ENCODE measurements around the gene DHX15.
"Not testable (repeated sequence)": the region's sequence is repeated elsewhere in the genome, so short reads cannot be mapped to it uniquely, and the experiment has no call there.

The DHX15 gene

GRCh38 chr4:24537025-24537424 is 47.3 kb downstream of the DHX15 start:
- no peak for DNase-seq

- DNase-seq = no peak
These were observed 49.0 kb downstream of the DHX15 start for GRCh38 chr4:24535399-24535798.

GRCh38 chr4:24533364-24533763 is 51.0 kb downstream of the DHX15 start:
- DNase-seq = no peak

GRCh38 chr4:24529555-24529954 is 54.8 kb downstream of the DHX15 start:
- DNase-seq = no peak

- DNase-seq = no peak
These were observed 57.0 kb downstream of the DHX15 start for GRCh38 chr4:24527371-24527770.

GRCh38 chr4:24521544-24521943 is 62.8 kb downstream of the DHX15 start:
- DNase-seq = no peak

GRCh38 chr4:24519649-24520048 is 64.7 kb downstream of the DHX15 start:
- no peak for DNase-seq

- no peak for DNase-seq
These were observed 66.7 kb downstream of the DHX15 start for GRCh38 chr4:24517676-24518075.

GRCh38 chr4:24516926-24517325 is 67.4 kb downstream of the DHX15 start:
- DNase-seq = no peak

- no peak for DNase-seq
These were observed 68.7 kb downstream of the DHX15 start for GRCh38 chr4:24515698-24516097.

- DNase-seq = no peak
These were observed 69.5 kb downstream of the DHX15 start for GRCh38 chr4:24514808-24515207.

GRCh38 chr4:24513718-24514117 is 70.6 kb downstream of the DHX15 start:
- DNase-seq = no peak

- no peak for DNase-seq
These were observed 72.8 kb downstream of the DHX15 start for GRCh38 chr4:24511371-24512063.

- DNase-seq = no peak
These were observed 74.3 kb downstream of the DHX15 start for GRCh38 chr4:24510091-24510490.

GRCh38 chr4:24508541-24508940 is 75.8 kb downstream of the DHX15 start:
- no peak for DNase-seq

- no peak for DNase-seq
These were observed 76.9 kb downstream of the DHX15 start for GRCh38 chr4:24507439-24507838.

- DNase-seq = not testable (repeated sequence)
These were observed 81.3 kb downstream of the DHX15 start for GRCh38 chr4:24503090-24503489.

- no peak for DNase-seq
These were observed 87.1 kb downstream of the DHX15 start for GRCh38 chr4:24497221-24497620.

- no peak for DNase-seq
These were observed 87.8 kb downstream of the DHX15 start for GRCh38 chr4:24496597-24496996.

- no peak for DNase-seq
These were observed 89.0 kb downstream of the DHX15 start for GRCh38 chr4:24495388-24495787.

- DNase-seq = no peak
These were observed 94.5 kb downstream of the DHX15 start for GRCh38 chr4:24489870-24490269.

- peak; percentile 81 for DNase-seq
These were observed 95.8 kb downstream of the DHX15 start for GRCh38 chr4:24488399-24489164.

- no peak for DNase-seq
These were observed 101.5 kb downstream of the DHX15 start for GRCh38 chr4:24482871-24483270.

- no peak for DNase-seq
These were observed 106.4 kb downstream of the DHX15 start for GRCh38 chr4:24477919-24478318.
